ENCODE results near the gene TP73.

The TP73 gene

DNA sequence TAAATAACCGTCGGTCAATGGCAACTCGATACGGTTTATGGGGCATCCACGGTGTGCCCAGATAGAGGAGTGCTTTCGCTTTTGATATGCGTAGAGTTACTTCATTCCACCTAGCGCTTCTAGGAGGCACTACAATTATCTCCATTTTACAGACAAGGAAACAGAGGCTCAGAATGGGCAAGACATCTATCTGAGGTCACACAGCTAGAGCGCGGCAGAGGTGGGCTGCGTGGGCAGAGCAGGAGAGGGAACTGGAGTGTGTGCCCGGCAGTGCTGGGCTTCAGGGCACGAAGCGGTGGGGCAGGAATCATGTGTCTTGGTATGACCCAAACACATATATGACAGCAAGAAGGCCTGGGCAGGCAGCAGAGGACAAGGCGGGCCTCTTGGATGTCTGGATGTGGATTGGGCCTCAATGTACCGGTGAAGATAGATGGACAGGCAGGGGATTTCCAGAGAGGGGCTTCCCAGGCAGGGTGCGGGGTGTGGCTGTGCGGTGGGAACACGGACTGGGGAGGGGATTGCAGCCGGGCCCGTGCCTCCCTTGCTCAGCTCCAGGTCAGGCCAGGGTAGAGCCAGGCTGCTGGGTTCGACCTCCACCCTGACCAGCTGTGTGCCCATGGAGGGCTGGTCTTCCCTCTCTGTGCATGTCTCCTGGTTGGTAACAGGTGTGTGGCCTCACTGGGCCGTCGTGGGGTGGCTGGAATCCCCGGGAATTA is 21.2 kb downstream of the TP73 start:
- no peak for DNase-seq (ENCODE audit: low spot score)

- DNase-seq (ENCODE audit: low spot score) = no peak
These were observed 22.1 kb downstream of the TP73 start for GRCh38 chr1:3674100-3675094.

DNA sequence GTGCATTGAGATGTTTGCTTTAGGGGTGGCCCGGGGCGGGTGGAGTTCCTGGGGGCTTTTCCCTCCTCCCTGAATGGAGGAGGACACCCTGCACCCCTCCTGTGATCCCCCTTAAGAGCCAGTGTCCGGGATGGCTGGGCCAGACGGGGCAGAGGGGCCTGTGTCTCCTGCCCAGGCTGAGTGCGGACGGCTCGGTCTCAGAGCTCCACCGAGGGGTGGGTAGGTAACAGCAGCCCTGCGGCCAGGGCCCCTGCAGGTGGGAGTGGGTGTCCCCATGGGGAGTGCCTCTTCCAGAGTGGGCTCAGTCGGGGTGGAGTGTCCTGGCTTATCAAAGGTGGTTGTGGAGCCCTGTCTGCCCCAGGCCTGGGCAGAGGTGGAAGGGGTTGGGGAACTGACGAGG is 23.1 kb downstream of the TP73 start:
- DNase-seq (ENCODE audit: low spot score) = no peak

- no peak for DNase-seq (ENCODE audit: low spot score)
These were observed 24.5 kb downstream of the TP73 start for GRCh38 chr1:3676581-3677470.

DNA sequence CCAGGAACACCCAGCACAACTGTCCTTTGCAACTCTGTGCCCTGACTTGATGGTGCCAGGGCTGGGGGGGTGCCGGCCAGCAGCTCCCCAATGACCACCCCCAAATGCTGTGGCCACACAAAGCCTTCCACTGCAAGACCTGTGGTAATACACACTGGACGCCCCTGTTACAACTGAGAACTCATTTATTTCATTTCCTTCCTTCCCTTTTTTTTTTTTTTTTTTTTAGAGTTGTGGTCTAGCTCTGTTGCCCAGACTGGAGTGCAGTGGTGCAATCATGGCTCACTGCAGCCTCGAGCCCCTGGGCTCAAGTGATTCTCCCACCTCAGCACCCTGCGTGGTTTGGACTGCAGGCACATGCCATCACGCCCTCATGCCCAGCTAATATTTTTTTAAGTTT is 25.2 kb downstream of the TP73 start:
- no peak for DNase-seq (ENCODE audit: low spot score)

- no peak for DNase-seq (ENCODE audit: low spot score)
These were observed 26.2 kb downstream of the TP73 start for GRCh38 chr1:3678361-3679097.

DNA sequence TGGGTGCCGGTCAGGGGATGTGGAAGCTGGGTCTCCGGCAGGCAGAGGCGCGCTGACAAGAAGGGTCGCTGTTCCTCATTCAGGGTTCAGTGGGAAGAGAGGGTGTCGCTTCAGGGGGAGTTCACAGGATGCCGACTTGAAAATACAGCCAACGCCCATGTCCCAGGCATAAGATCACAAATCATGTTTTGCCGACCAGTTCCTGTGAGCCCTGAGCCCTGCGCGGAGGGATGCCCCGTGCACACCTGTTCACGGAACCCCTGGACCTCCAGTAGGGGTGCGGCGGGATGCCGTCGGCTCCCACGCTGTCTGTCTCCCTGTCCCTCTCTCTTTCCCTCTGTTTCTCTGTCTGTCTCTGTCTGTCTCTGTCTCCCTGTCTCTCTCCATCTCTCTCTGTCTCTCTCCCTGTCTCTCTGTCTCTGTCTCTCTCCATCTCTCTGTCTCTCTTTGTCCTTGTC is 26.8 kb downstream of the TP73 start:
- no peak for DNase-seq (ENCODE audit: low spot score)

- DNase-seq (ENCODE audit: low spot score) = no peak
These were observed 27.6 kb downstream of the TP73 start for GRCh38 chr1:3679799-3680453.

DNA sequence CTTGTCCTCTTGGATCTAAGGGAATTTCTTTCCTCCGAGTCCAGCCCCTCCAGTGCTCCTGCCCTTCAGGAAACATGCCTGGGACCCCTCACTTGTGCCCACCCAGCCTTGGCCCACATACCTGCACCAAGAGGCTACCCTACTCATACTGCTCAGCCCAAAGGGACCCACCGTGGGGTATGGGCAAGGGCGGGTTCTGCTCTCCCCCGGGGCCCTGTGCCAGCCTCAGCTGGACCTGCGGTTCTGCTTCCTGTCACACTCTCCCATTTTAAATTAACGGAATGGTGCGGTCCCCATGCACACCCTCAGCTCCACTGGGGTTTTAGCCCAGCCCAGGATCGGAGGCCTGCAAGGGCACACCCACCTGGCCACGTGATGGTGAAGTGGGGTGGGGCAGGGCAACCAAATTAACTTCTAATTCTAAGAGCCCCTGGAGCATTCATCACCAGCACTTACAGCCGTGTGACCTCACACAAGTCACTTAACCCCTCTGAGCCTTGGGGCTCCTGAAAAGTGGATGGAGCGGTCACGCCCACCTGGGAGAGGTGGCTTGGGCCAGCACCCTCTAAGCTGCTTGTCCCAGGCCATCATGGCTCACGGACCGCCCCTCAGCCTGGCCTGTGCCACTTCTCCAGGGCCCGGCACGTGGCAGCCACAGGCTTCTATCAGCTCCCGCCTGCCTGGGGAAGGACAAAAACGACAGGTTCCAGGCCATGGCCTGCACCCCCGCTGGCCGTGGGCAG is 28.3 kb downstream of the TP73 start:
- DNase-seq (ENCODE audit: low spot score) = no peak

DNA sequence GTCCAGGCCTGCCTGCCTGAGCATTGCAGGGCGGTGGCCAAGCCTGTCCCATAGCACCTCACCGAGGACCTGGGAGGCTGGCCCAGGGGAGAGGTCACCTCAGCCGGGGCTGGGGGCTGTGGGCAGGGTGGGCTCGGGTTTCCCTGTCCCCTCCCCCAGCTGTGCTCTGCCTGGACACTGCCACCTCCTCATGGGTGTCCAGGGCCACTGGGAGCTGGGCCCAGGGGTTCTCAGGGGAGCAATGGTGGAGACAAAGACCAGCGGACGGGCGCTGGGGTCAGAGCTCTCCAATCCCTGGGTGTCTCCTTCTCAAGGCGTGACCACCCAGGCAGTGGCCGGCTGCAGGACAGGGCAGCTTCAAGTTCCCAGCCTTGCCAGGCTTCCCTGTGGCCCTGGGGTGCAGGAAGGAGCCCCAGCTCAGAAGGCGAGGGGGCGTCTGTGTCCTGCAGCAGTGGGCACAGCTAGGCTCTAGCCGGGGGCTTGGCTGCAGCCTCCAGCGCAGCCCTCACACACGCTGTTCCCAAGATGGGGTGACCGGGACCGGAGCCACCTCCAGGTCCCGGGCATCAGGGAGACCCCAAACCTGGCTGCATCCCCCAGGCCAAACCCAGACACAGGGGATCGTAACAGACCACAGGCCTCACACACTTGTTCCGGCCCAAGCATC is 29.0 kb downstream of the TP73 start:
- DNase-seq (ENCODE audit: low spot score) = no peak

- DNase-seq (ENCODE audit: low spot score) = no peak
These were observed 29.8 kb downstream of the TP73 start for GRCh38 chr1:3681898-3682806.

DNA sequence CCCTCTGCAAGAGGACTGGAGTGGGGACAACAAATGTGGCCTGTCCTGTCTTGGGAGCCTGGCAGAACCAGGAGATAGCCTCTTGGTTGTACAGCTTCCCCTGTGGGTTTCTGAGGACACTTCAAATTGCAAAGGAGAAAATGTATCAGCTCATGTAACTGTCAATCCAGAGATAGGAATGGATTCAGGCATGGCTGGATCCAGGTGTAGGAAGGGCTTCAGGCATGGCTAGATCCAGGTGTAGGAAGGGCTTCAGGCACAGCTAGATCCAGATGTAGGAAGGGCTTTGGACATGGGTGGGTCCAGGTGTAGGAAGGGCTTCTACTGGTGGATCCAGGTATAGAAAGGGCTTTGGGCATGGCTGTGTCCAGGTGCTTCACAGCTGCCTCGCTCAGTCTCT is 30.9 kb downstream of the TP73 start:
- no peak for DNase-seq (ENCODE audit: low spot score)

DNA sequence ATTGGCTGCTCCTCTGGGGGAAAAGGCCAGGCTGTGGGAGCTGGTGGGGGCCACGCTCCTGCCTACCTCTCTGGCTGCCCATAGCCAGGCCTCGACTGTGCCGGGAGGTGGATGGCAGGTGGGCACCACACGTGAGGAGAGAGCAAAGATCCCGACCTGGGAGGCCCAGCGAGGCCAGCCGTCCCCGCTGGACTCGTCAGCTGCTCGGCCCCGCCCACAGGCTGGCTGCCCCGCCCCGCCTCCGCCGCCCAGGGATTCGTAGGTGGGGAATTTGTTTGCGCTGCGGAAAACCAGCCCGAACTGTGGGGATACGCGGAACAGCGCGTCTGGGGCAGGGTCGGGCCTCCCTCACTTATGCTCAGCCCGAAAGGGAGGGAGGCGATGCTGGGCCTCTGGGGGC is 31.7 kb downstream of the TP73 start:
- DNase-seq (ENCODE audit: low spot score) = no peak

- no peak for DNase-seq (ENCODE audit: low spot score)
These were observed 32.9 kb downstream of the TP73 start for GRCh38 chr1:3685222-3685621.

DNA sequence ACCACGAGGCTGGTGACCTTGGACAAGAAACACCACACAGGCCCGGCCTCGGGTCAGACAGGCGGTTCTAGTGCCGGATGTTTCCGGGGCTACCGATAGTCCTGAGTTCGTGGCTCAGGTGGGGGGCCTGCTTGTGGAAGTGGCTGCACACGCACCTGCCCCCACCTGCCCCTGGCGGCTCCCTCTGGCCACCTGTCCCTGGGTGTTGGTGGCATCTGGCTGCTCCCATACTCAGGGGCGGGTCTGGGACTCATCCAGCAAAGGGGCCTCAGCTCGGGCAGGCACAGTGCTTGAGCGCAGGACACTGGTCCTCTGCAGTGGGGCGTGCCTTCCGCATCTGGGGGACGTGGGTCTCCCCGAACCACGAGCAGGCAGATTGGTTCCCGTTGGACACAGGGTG is 33.6 kb downstream of the TP73 start:
- no peak for DNase-seq (ENCODE audit: low spot score)

DNA sequence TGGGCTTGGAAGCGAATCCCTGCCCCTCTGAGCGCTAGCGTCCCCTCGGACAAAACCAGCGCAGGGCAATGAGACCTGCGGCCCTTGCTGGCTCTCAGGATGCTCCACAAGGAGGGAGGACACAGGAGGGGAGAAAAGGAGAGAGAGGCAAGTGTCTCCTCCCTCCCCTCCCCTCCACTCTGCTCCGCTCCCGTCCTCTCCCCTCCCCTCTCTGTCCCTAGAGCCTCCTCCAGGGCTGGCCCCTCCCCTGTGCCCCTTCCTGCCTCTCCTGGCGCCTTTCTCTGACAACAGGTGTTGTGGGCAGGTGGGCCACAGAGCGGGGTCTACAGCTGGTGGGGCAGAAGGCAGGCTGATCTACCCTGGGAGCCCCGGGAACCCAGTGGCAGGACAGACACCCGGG is 35.2 kb downstream of the TP73 start:
- DNase-seq (ENCODE audit: low spot score) = no peak

GRCh38 chr1:3688356-3689137 is 36.2 kb downstream of the TP73 start:
- no peak for DNase-seq (ENCODE audit: low spot score)
